GM21423 (cell line): ENCODE results near the gene STRN3.
"Not testable (repeated sequence)": the region's sequence is repeated elsewhere in the genome, so short reads cannot be mapped to it uniquely, and the experiment has no call there.

ENCODE experiments used
- ATAC-seq: cut with Tn5 transposase; IDR thresholded peaks from one replicate; pipeline ENCODE4 v1.9.1; 2021; ENCODE audit warnings: mild to moderate bottlenecking, moderate library complexity; ENCODE audit not compliant: unreplicated experiment

STRN3 gene

GRCh38 chr14:30921788-30922187 lies 104.4 kb downstream of the STRN3 start:
- no peak for ATAC-seq

- ATAC-seq: no peak
These were observed 104.9 kb downstream of the STRN3 start for GRCh38 chr14:30921305-30921704.

- no peak for ATAC-seq
These were observed 110.6 kb downstream of the STRN3 start for GRCh38 chr14:30915596-30915995.

GRCh38 chr14:30914812-30915211 lies 111.4 kb downstream of the STRN3 start:
- no peak for ATAC-seq

- ATAC-seq: no peak
These were observed 117.4 kb downstream of the STRN3 start for GRCh38 chr14:30908826-30909225.

- ATAC-seq: no peak
These were observed 118.5 kb downstream of the STRN3 start for GRCh38 chr14:30907659-30908057.

- no peak for ATAC-seq
These were observed 119.2 kb downstream of the STRN3 start for GRCh38 chr14:30906752-30907658.

GRCh38 chr14:30903285-30904124 lies 122.7 kb downstream of the STRN3 start:
- no peak for ATAC-seq

- ATAC-seq: not testable (repeated sequence)
These were observed 129.1 kb downstream of the STRN3 start for GRCh38 chr14:30897121-30897520.

- no peak for ATAC-seq
These were observed 129.7 kb downstream of the STRN3 start for GRCh38 chr14:30896435-30896834.

GRCh38 chr14:30894923-30895515 lies 131.2 kb downstream of the STRN3 start:
- no peak for ATAC-seq

- ATAC-seq: no peak
These were observed 132.4 kb downstream of the STRN3 start for GRCh38 chr14:30893819-30894218.

GRCh38 chr14:30889244-30889594 lies 137.0 kb downstream of the STRN3 start:
- ATAC-seq: no peak

GRCh38 chr14:30888480-30889243 lies 137.5 kb downstream of the STRN3 start:
- ATAC-seq: no peak

- no peak for ATAC-seq
These were observed 140.1 kb downstream of the STRN3 start for GRCh38 chr14:30885840-30886740.

- no peak for ATAC-seq
These were observed 141.3 kb downstream of the STRN3 start for GRCh38 chr14:30884901-30885300.

GRCh38 chr14:30883508-30884294 lies 142.5 kb downstream of the STRN3 start:
- no peak for ATAC-seq

GRCh38 chr14:30882431-30882830 lies 143.7 kb downstream of the STRN3 start:
- no peak for ATAC-seq

- ATAC-seq: no peak
These were observed 149.5 kb downstream of the STRN3 start for GRCh38 chr14:30876692-30877091.
